NCI-H82 treated with DMSO at 0.1 percent for 48 hours (cell line): Measurements from ENCODE around the gene TMEM231.
A peak's percentile ranks its signal among the peaks of the same experiment; 100 is the strongest.
"Not testable (repeated sequence)": the region's sequence is repeated elsewhere in the genome, so short reads cannot be mapped to it uniquely, and the experiment has no call there.

Experiments
- DNase-seq: peaks from one replicate; lab custom pipeline; 2025; ENCODE audit not compliant: unreplicated experiment; lab: John Stamatoyannopoulos, UW

The TMEM231 gene

GRCh38 chr16:75567911-75568310 is 11.9 kb upstream of the TMEM231 start:
- DNase-seq: no peak

- DNase-seq: no peak
These were observed 10.8 kb upstream of the TMEM231 start for GRCh38 chr16:75566758-75567255.

GRCh38 chr16:75566040-75566757 is 10.1 kb upstream of the TMEM231 start, which contains the start of gene GABARAPL2:
Gene GABARAPL2, plus strand, starts transcription at chr16:75566379. Its CDS starts 108 bp downstream, at chr16:75566487.
- peak; percentile 54 for DNase-seq

GRCh38 chr16:75565640-75566039 is 9.6 kb upstream of the TMEM231 start:
- no peak for DNase-seq

- DNase-seq: no peak
These were observed 3.7 kb upstream of the TMEM231 start for GRCh38 chr16:75559564-75560372.

GRCh38 chr16:75558846-75559401 is 2.9 kb upstream of the TMEM231 start:
- no peak for DNase-seq

GRCh38 chr16:75556431-75556950 is 439 bp upstream of the TMEM231 start:
- DNase-seq: no peak

- peak; percentile 43 for DNase-seq
These were observed 792 bp downstream of the TMEM231 start for GRCh38 chr16:75555213-75555706.

- DNase-seq: no peak
These were observed 3.1 kb downstream of the TMEM231 start for GRCh38 chr16:75552951-75553350.

- DNase-seq: no peak
These were observed 5.8 kb downstream of the TMEM231 start for GRCh38 chr16:75550211-75550662.

- not testable (repeated sequence) for DNase-seq
These were observed 7.6 kb downstream of the TMEM231 start for GRCh38 chr16:75548456-75548855.

- DNase-seq: no peak
These were observed 9.8 kb downstream of the TMEM231 start for GRCh38 chr16:75546293-75546692.

- not testable (repeated sequence) for DNase-seq
These were observed 10.2 kb downstream of the TMEM231 start for GRCh38 chr16:75545879-75546278.

GRCh38 chr16:75542462-75542861 is 13.6 kb downstream of the TMEM231 start:
- DNase-seq: not testable (repeated sequence)

- no peak for DNase-seq
These were observed 14.8 kb downstream of the TMEM231 start for GRCh38 chr16:75541236-75541635.

GRCh38 chr16:75538882-75539565 is 17.0 kb downstream of the TMEM231 start:
- DNase-seq: not testable (repeated sequence)

GRCh38 chr16:75537776-75538175 is 18.3 kb downstream of the TMEM231 start:
- no peak for DNase-seq

- DNase-seq: no peak
These were observed 20.2 kb downstream of the TMEM231 start, which contains the start of gene CHST5 for GRCh38 chr16:75535901-75536300. Gene CHST5, minus strand, starts transcription at chr16:75536108. Its CDS starts 5,724 bp downstream, at chr16:75530384.

GRCh38 chr16:75535211-75535843 is 20.7 kb downstream of the TMEM231 start:
- no peak for DNase-seq
